Ectodermal cell (in vitro differentiated cells): ENCODE measurements around the gene PEX14.

Experiments used
- H3K27ac ChIP-seq: 2 replicates; pipeline ENCODE4 v1.7.0; 2013; ENCODE audit warnings: mild to moderate bottlenecking, low read depth, low read length; ENCODE audit not compliant: insufficient read depth, poor library complexity, severe bottlenecking
- H3K27me3 ChIP-seq: 2 replicates; pipeline ENCODE4 v1.7.0; 2013; ENCODE audit warnings: mild to moderate bottlenecking, low read length; ENCODE audit not compliant: insufficient read depth, control insufficient read depth, poor library complexity, severe bottlenecking
- H3K36me3 ChIP-seq: one replicate; pipeline ENCODE4 v1.7.0; 2013; ENCODE audit warnings: low read length; ENCODE audit not compliant: control insufficient read depth, insufficient read depth
- H3K4me1 ChIP-seq: one replicate; pipeline ENCODE4 v1.7.0; 2013; ENCODE audit warnings: low read length; ENCODE audit not compliant: control insufficient read depth, insufficient read depth
- H3K4me3 ChIP-seq: 2 replicates; pipeline ENCODE4 v1.7.0; 2013; ENCODE audit warnings: low read depth, low read length, control low read depth; ENCODE audit not compliant: insufficient read depth
- H3K9me3 ChIP-seq: 2 replicates; pipeline ENCODE4 v1.7.0; 2013; ENCODE audit warnings: mild to moderate bottlenecking, low read length, moderate library complexity; ENCODE audit not compliant: control insufficient read depth
- WGBS, 2 experiments: methylation state at CpG; one replicate each; pipeline ENCODE4 v1.1.7; 2013; ENCODE audit warnings: missing lambda C conversion rate in 2 of 2; 5-methylcytosine and 5-hydroxymethylcytosine counted together

Gene PEX14

GRCh38 chr1:10625076-10625475 lies 150.3 kb downstream of the PEX14 start:
- H3K36me3 ChIP-seq = no peaks in the 10 kb centered on the region
- no peaks in the 10 kb centered on the region for H3K27me3 ChIP-seq
- H3K4me3 ChIP-seq = no peak overlapping the region
- H3K9me3 ChIP-seq = no peaks in the 10 kb centered on the region
- no peaks in the 10 kb centered on the region for H3K4me1 ChIP-seq
- H3K27ac ChIP-seq = no peak overlapping the region
- 93 to 94% methylated on average over 9 of the region's 9 CpGs for WGBS, 2 experiments

- WGBS, 2 experiments = 88% methylated on average over 10 of the region's 10 CpGs
- H3K9me3 ChIP-seq = no peaks in the 10 kb centered on the region
- H3K4me3 ChIP-seq = no peak overlapping the region
- no peaks in the 10 kb centered on the region for H3K27me3 ChIP-seq
- no peak overlapping the region for H3K27ac ChIP-seq
- no peaks in the 10 kb centered on the region for H3K36me3 ChIP-seq
- H3K4me1 ChIP-seq = no peaks in the 10 kb centered on the region
Observed at GRCh38 chr1:10625554-10625953, 150.8 kb downstream of the PEX14 start.

GRCh38 chr1:10626131-10626731 lies 151.5 kb downstream of the PEX14 start:
- WGBS, 2 experiments = 95% methylated on average over 13 of the region's 13 CpGs
- Histone ChIP-seq H3K4me3 (no peak overlapping the region), H3K27ac (no peak overlapping the region), H3K4me1 (peaks cover 4% of the 10 kb centered on the region), H3K9me3 (no peaks in the 10 kb centered on the region), H3K27me3 (no peaks in the 10 kb centered on the region), H3K36me3 (no peaks in the 10 kb centered on the region)

- no peak overlapping the region for H3K27ac ChIP-seq
- no peaks in the 10 kb centered on the region for H3K36me3 ChIP-seq
- H3K27me3 ChIP-seq = no peaks in the 10 kb centered on the region
- peaks cover 11% of the 10 kb centered on the region for H3K4me1 ChIP-seq
- 93 to 94% methylated on average over 22 of the region's 22 CpGs for WGBS, 2 experiments
- no peaks in the 10 kb centered on the region for H3K9me3 ChIP-seq
- H3K4me3 ChIP-seq = no peak overlapping the region
Observed at GRCh38 chr1:10626791-10627410, 152.2 kb downstream of the PEX14 start.

- H3K9me3 ChIP-seq = no peaks in the 10 kb centered on the region
- peaks cover 27% of the 10 kb centered on the region for H3K4me1 ChIP-seq
- H3K4me3 ChIP-seq = no peak overlapping the region
- H3K36me3 ChIP-seq = no peaks in the 10 kb centered on the region
- no peak overlapping the region for H3K27ac ChIP-seq
- H3K27me3 ChIP-seq = no peaks in the 10 kb centered on the region
- 92 to 95% methylated on average over 7 of the region's 7 CpGs for WGBS, 2 experiments
Observed at GRCh38 chr1:10628685-10629084, 153.9 kb downstream of the PEX14 start.

GRCh38 chr1:10629091-10629815 lies 154.5 kb downstream of the PEX14 start:
- H3K27ac ChIP-seq = no peak overlapping the region
- H3K27me3 ChIP-seq = no peaks in the 10 kb centered on the region
- WGBS, 2 experiments = 93 to 95% methylated on average over 25 of the region's 25 CpGs
- peaks cover 27% of the 10 kb centered on the region for H3K4me1 ChIP-seq
- H3K4me3 ChIP-seq = no peak overlapping the region
- H3K36me3 ChIP-seq = no peaks in the 10 kb centered on the region
- H3K9me3 ChIP-seq = no peaks in the 10 kb centered on the region

- no peaks in the 10 kb centered on the region for H3K9me3 ChIP-seq
- peaks cover 27% of the 10 kb centered on the region for H3K4me1 ChIP-seq
- no peak overlapping the region for H3K27ac ChIP-seq
- WGBS, 2 experiments = 89 to 91% methylated on average over 36 of the region's 36 CpGs
- no peaks in the 10 kb centered on the region for H3K27me3 ChIP-seq
- no peak overlapping the region for H3K4me3 ChIP-seq
- H3K36me3 ChIP-seq = no peaks in the 10 kb centered on the region
Observed at GRCh38 chr1:10629816-10630571, 155.2 kb downstream of the PEX14 start.

GRCh38 chr1:10630661-10631120 lies 155.9 kb downstream of the PEX14 start:
- Histone ChIP-seq H3K4me1 (peaks cover 27% of the 10 kb centered on the region), H3K36me3 (no peaks in the 10 kb centered on the region), H3K9me3 (no peaks in the 10 kb centered on the region), H3K27me3 (no peaks in the 10 kb centered on the region), H3K27ac (no peak overlapping the region), H3K4me3 (no peak overlapping the region)
- 78 to 83% methylated on average over 12 to 13 of the region's 13 CpGs for WGBS, 2 experiments

- Histone ChIP-seq H3K27ac (no peak overlapping the region), H3K36me3 (no peaks in the 10 kb centered on the region), H3K4me3 (no peak overlapping the region), H3K4me1 (peaks cover 27% of the 10 kb centered on the region), H3K27me3 (no peaks in the 10 kb centered on the region), H3K9me3 (no peaks in the 10 kb centered on the region)
- 88 to 89% methylated on average over 20 of the region's 20 CpGs for WGBS, 2 experiments
Observed at GRCh38 chr1:10631121-10631810, 156.5 kb downstream of the PEX14 start.
